GM23338 (cell line): ENCODE data around the gene MOB3C. TPM values are rescaled to one million over a fixed set of nuclear protein-coding genes. Genes with fewer than 3 reads are reported as not detected.

ENCODE experiments used
- ATAC-seq: fragments of 200-7000 bp; cut with Tn5 transposase; 3 replicates; pipeline ENCODE4 v1.9.1; 2020
- DNase-seq: peaks from one replicate; pipeline ENCODE4 v3.0.0-alpha.2; 2015; ENCODE audit warnings: low spot score
- H2AFZ ChIP-seq: fragments of 200-600 bp; sonication (generic); 2 replicates; pipeline ENCODE4 v1.8.0; 2016; ENCODE audit warnings: antibody characterized with exemption, mild to moderate bottlenecking, moderate library complexity
- H3F3A ChIP-seq: fragments of 200-600 bp; sonication (generic); replicated peaks from 2 replicates; pipeline ENCODE4 v1.8.0; 2017; ENCODE audit warnings: antibody characterized with exemption, mixed run types, low read depth
- H3K27ac ChIP-seq: fragments of 200-600 bp; sonication (generic); 2 replicates; pipeline ENCODE4 v1.6.1; 2016; ENCODE audit warnings: low read depth
- H3K27me3 ChIP-seq: fragments of 200-600 bp; sonication (generic); 2 replicates; pipeline ENCODE4 v1.8.0; 2016; ENCODE audit warnings: mild to moderate bottlenecking, mixed run types, moderate library complexity; ENCODE audit not compliant: insufficient read depth
- H3K36me3 ChIP-seq: fragments of 200-600 bp; sonication (generic); 2 replicates; pipeline ENCODE4 v1.8.0; 2016; ENCODE audit warnings: mild to moderate bottlenecking; ENCODE audit not compliant: insufficient read depth
- H3K4me1 ChIP-seq: fragments of 200-600 bp; sonication (generic); 2 replicates; pipeline ENCODE4 v1.8.0; 2016; ENCODE audit warnings: mild to moderate bottlenecking, moderate library complexity; ENCODE audit not compliant: insufficient read depth
- H3K4me2 ChIP-seq: fragments of 200-600 bp; sonication (generic); 2 replicates; pipeline ENCODE4 v1.7.1; 2017; ENCODE audit warnings: mixed run types
- H3K4me3 ChIP-seq: fragments of 200-600 bp; sonication (generic); 2 replicates; pipeline ENCODE4 v1.6.1; 2016; ENCODE audit warnings: mixed run types
- H3K79me2 ChIP-seq: fragments of 200-600 bp; sonication (generic); replicated peaks from 2 replicates; pipeline ENCODE4 v1.8.0; 2017; ENCODE audit warnings: mild to moderate bottlenecking; ENCODE audit not compliant: insufficient read depth
- H3K9me2 ChIP-seq: fragments of 200-600 bp; sonication (generic); 2 replicates; pipeline ENCODE4 v1.8.0; 2017; ENCODE audit not compliant: insufficient read depth
- H4K20me1 ChIP-seq: fragments of 200-600 bp; sonication (generic); replicated peaks from 2 replicates; pipeline ENCODE4 v1.8.0; 2017; ENCODE audit warnings: mild to moderate bottlenecking; ENCODE audit not compliant: insufficient read depth
- H3K27ac Mint-ChIP-seq: 2 replicates; pipeline ENCODE4 v1.8.0; 2020; ENCODE audit warnings: inconsistent platforms, mild to moderate bottlenecking, moderate library complexity, mixed read lengths
- H3K27me3 Mint-ChIP-seq: 3 replicates; pipeline ENCODE4 v1.8.0; 2022; ENCODE audit warnings: low read depth, mild to moderate bottlenecking, moderate library complexity, mixed read lengths, inconsistent platforms; ENCODE audit not compliant: insufficient read depth, poor library complexity
- H3K36me3 Mint-ChIP-seq: 3 replicates; pipeline ENCODE4 v1.8.0; 2021; ENCODE audit warnings: low read depth, mild to moderate bottlenecking, inconsistent platforms, moderate library complexity, mixed read lengths
- H3K4me1 Mint-ChIP-seq: 3 replicates; pipeline ENCODE4 v1.8.0; 2020; ENCODE audit warnings: mild to moderate bottlenecking, inconsistent platforms, mixed read lengths
- H3K4me3 Mint-ChIP-seq: 3 replicates; pipeline ENCODE4 v1.8.0; 2021; ENCODE audit warnings: moderate library complexity, mild to moderate bottlenecking, inconsistent platforms, mixed read lengths
- H3K9me3 Mint-ChIP-seq: 3 replicates; pipeline ENCODE4 v1.8.0; 2020; ENCODE audit warnings: moderate library complexity, mild to moderate bottlenecking, inconsistent platforms, mixed read lengths
- CREB1 ChIP-seq: fragments of 250-450 bp; sonication (Bioruptor Pico); IDR thresholded peaks from 2 replicates; pipeline ENCODE4 v1.5.0; 2020; ENCODE audit warnings: low read depth, mild to moderate bottlenecking, moderate library complexity
- EZH2 ChIP-seq: fragments of 200-600 bp; sonication (generic); IDR thresholded peaks from one replicate; pipeline ENCODE4 v1.8.0; 2017; ENCODE audit warnings: antibody characterized with exemption, mild to moderate bottlenecking, low read depth; ENCODE audit not compliant: unreplicated experiment
- EZH2phosphoT487 ChIP-seq: fragments of 200-600 bp; sonication (generic); IDR thresholded peaks from one replicate; pipeline ENCODE4 v1.8.1; 2018; ENCODE audit warnings: antibody characterized with exemption; ENCODE audit not compliant: unreplicated experiment
- JUNB ChIP-seq: IDR thresholded peaks from one replicate; pipeline ENCODE4 v1.6.1; 2016; ENCODE audit warnings: antibody characterized with exemption; ENCODE audit not compliant: unreplicated experiment
- NANOG ChIP-seq: IDR thresholded peaks from 2 replicates; pipeline ENCODE4 v1.6.1; 2016; ENCODE audit warnings: antibody characterized with exemption, borderline replicate concordance
- STAT1 ChIP-seq: IDR thresholded peaks from one replicate; pipeline ENCODE4 v1.6.1; 2016; ENCODE audit warnings: antibody characterized with exemption; ENCODE audit not compliant: unreplicated experiment
- ZNF114 ChIP-seq: fragments of 250-450 bp; sonication (Bioruptor Pico); IDR thresholded peaks from 2 replicates; pipeline ENCODE4 v1.5.0; 2020; ENCODE audit warnings: mild to moderate bottlenecking, moderate library complexity
- ZNF331 ChIP-seq: fragments of 250-450 bp; sonication (Bioruptor Pico); IDR thresholded peaks from 2 replicates; pipeline ENCODE4 v1.5.0; 2020; ENCODE audit warnings: low read depth, mild to moderate bottlenecking, moderate library complexity
- polyA plus RNA-seq: library from polyadenylated mRNA; unstranded; fragments of >200 nt; fragmentation: Nextera tagmentation; extraction: Ambion mirVana; gene quantifications from 2 replicates; pipeline ENCODE4 v1.2.1, GENCODE V29; 2016
- total RNA-seq: library from RNA; depleted of rRNA; stranded (reverse); fragments of >200 nt; shearing (Covaris generic); gene quantifications from 2 replicates; pipeline ENCODE4 v1.2.3, GENCODE V29; 2014
- TF ChIP-seq, protein P1 (sequence below): IDR thresholded peaks from 2 replicates; pipeline ENCODE4 v1.6.1; 2016; ENCODE audit warnings: antibody characterized with exemption
- TF ChIP-seq, protein P2 (sequence below), 2 experiments: fragments of 200-600 bp in 1 of 2; sonication (generic) in 1 of 2; conservative IDR thresholded peaks; 2 replicates each; pipeline versions ENCODE4 v1.5.1 to v1.6.1; 2016 to 2017; ENCODE audit warnings: antibody characterized with exemption in 2 of 2, low read depth in 2 of 2, mild to moderate bottlenecking in 2 of 2, moderate library complexity in 1 of 2
- TF ChIP-seq, protein P3 (sequence below): IDR thresholded peaks from one replicate; pipeline ENCODE4 v1.6.1; 2018; ENCODE audit warnings: antibody characterized with exemption; ENCODE audit not compliant: unreplicated experiment
- TF ChIP-seq, protein P4 (sequence below): fragments of 250-450 bp; sonication (Bioruptor Pico); IDR thresholded peaks from 2 replicates; pipeline ENCODE4 v1.5.0; 2020; ENCODE audit warnings: mild to moderate bottlenecking, moderate library complexity

The MOB3C gene
- total and polyA plus RNA-seq, 2 experiments from 2014 or later = 1.1 to 6.2 TPM

DNA sequence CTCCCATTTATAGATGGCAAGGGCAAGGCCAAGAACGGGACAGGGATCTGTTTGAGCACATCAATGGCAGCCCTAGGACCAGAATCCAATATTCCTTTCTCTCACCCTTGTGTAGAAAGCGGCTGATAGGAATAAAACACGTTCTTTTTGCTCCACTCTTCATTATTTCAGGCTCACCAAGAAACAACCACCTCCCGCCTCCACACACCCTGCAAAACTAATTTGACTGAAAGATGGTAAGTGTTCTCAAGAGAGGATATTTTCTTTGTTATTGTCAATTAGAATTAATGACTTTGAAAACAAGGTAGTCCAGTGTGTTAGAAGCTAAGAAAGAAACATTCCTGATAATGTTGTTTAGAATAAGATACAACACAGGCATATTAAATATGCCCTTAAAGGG lies 53.3 kb downstream of the MOB3C start:
- no peaks in the 10 kb centered on the region for H3K9me3 Mint-ChIP-seq
- no peak overlapping the region for H3K4me3 Mint-ChIP-seq
- Histone ChIP-seq H3K27ac (no peak overlapping the region), H4K20me1 (no peaks in the 10 kb centered on the region), H3K27me3 (no peaks in the 10 kb centered on the region), H3K4me1 (no peaks in the 10 kb centered on the region), H3F3A (no peaks in the 10 kb centered on the region), H3K9me2 (no peaks in the 10 kb centered on the region), H3K4me3 (no peak overlapping the region), H3K4me2 (no peak overlapping the region), H3K36me3 (no peaks in the 10 kb centered on the region), H3K79me2 (no peaks in the 10 kb centered on the region), H2AFZ (no peak overlapping the region)
- no peaks in the 10 kb centered on the region; the same call in 2 of the 3 replicates for H3K36me3 Mint-ChIP-seq
- peaks cover 5% of the 10 kb centered on the region for H3K4me1 Mint-ChIP-seq
- TF ChIP-seq, protein P1, sequence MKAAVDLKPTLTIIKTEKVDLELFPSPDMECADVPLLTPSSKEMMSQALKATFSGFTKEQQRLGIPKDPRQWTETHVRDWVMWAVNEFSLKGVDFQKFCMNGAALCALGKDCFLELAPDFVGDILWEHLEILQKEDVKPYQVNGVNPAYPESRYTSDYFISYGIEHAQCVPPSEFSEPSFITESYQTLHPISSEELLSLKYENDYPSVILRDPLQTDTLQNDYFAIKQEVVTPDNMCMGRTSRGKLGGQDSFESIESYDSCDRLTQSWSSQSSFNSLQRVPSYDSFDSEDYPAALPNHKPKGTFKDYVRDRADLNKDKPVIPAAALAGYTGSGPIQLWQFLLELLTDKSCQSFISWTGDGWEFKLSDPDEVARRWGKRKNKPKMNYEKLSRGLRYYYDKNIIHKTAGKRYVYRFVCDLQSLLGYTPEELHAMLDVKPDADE = no peak
- TF ChIP-seq ZNF331 (CRISPR knock-in tag) (no peak), STAT1 (no peak), JUNB (no peak), EZH2phosphoT487 (no peak), ZNF114 (no peak), CREB1 (CRISPR knock-in tag) (no peak), EZH2 (no peak), NANOG (no peak)
- TF ChIP-seq, protein P2, sequence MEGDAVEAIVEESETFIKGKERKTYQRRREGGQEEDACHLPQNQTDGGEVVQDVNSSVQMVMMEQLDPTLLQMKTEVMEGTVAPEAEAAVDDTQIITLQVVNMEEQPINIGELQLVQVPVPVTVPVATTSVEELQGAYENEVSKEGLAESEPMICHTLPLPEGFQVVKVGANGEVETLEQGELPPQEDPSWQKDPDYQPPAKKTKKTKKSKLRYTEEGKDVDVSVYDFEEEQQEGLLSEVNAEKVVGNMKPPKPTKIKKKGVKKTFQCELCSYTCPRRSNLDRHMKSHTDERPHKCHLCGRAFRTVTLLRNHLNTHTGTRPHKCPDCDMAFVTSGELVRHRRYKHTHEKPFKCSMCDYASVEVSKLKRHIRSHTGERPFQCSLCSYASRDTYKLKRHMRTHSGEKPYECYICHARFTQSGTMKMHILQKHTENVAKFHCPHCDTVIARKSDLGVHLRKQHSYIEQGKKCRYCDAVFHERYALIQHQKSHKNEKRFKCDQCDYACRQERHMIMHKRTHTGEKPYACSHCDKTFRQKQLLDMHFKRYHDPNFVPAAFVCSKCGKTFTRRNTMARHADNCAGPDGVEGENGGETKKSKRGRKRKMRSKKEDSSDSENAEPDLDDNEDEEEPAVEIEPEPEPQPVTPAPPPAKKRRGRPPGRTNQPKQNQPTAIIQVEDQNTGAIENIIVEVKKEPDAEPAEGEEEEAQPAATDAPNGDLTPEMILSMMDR (conservative IDR thresholded peaks at IDR 0.05; ENCODE audit: low read depth in 2 of 2) = no peak
- TF ChIP-seq, protein P3, sequence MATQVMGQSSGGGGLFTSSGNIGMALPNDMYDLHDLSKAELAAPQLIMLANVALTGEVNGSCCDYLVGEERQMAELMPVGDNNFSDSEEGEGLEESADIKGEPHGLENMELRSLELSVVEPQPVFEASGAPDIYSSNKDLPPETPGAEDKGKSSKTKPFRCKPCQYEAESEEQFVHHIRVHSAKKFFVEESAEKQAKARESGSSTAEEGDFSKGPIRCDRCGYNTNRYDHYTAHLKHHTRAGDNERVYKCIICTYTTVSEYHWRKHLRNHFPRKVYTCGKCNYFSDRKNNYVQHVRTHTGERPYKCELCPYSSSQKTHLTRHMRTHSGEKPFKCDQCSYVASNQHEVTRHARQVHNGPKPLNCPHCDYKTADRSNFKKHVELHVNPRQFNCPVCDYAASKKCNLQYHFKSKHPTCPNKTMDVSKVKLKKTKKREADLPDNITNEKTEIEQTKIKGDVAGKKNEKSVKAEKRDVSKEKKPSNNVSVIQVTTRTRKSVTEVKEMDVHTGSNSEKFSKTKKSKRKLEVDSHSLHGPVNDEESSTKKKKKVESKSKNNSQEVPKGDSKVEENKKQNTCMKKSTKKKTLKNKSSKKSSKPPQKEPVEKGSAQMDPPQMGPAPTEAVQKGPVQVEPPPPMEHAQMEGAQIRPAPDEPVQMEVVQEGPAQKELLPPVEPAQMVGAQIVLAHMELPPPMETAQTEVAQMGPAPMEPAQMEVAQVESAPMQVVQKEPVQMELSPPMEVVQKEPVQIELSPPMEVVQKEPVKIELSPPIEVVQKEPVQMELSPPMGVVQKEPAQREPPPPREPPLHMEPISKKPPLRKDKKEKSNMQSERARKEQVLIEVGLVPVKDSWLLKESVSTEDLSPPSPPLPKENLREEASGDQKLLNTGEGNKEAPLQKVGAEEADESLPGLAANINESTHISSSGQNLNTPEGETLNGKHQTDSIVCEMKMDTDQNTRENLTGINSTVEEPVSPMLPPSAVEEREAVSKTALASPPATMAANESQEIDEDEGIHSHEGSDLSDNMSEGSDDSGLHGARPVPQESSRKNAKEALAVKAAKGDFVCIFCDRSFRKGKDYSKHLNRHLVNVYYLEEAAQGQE = no peak
- TF ChIP-seq, protein P4, sequence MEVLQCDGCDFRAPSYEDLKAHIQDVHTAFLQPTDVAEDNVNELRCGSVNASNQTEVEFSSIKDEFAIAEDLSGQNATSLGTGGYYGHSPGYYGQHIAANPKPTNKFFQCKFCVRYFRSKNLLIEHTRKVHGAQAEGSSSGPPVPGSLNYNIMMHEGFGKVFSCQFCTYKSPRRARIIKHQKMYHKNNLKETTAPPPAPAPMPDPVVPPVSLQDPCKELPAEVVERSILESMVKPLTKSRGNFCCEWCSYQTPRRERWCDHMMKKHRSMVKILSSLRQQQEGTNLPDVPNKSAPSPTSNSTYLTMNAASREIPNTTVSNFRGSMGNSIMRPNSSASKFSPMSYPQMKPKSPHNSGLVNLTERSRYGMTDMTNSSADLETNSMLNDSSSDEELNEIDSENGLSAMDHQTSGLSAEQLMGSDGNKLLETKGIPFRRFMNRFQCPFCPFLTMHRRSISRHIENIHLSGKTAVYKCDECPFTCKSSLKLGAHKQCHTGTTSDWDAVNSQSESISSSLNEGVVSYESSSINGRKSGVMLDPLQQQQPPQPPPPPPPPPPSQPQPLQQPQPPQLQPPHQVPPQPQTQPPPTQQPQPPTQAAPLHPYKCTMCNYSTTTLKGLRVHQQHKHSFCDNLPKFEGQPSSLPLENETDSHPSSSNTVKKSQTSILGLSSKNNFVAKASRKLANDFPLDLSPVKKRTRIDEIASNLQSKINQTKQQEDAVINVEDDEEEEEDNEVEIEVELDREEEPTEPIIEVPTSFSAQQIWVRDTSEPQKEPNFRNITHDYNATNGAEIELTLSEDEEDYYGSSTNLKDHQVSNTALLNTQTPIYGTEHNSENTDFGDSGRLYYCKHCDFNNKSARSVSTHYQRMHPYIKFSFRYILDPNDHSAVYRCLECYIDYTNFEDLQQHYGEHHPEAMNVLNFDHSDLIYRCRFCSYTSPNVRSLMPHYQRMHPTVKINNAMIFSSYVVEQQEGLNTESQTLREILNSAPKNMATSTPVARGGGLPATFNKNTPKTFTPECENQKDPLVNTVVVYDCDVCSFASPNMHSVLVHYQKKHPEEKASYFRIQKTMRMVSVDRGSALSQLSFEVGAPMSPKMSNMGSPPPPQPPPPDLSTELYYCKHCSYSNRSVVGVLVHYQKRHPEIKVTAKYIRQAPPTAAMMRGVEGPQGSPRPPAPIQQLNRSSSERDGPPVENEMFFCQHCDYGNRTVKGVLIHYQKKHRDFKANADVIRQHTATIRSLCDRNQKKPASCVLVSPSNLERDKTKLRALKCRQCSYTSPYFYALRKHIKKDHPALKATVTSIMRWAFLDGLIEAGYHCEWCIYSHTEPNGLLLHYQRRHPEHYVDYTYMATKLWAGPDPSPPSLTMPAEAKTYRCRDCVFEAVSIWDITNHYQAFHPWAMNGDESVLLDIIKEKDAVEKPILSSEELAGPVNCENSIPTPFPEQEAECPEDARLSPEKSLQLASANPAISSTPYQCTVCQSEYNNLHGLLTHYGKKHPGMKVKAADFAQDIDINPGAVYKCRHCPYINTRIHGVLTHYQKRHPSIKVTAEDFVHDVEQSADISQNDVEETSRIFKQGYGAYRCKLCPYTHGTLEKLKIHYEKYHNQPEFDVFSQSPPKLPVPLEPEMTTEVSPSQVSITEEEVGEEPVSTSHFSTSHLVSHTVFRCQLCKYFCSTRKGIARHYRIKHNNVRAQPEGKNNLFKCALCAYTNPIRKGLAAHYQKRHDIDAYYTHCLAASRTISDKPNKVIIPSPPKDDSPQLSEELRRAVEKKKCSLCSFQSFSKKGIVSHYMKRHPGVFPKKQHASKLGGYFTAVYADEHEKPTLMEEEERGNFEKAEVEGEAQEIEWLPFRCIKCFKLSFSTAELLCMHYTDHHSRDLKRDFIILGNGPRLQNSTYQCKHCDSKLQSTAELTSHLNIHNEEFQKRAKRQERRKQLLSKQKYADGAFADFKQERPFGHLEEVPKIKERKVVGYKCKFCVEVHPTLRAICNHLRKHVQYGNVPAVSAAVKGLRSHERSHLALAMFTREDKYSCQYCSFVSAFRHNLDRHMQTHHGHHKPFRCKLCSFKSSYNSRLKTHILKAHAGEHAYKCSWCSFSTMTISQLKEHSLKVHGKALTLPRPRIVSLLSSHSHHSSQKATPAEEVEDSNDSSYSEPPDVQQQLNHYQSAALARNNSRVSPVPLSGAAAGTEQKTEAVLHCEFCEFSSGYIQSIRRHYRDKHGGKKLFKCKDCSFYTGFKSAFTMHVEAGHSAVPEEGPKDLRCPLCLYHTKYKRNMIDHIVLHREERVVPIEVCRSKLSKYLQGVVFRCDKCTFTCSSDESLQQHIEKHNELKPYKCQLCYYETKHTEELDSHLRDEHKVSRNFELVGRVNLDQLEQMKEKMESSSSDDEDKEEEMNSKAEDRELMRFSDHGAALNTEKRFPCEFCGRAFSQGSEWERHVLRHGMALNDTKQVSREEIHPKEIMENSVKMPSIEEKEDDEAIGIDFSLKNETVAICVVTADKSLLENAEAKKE (CRISPR knock-in tag) = no peak
- ATAC-seq = no peak
- no peak for DNase-seq
- H3K27me3 Mint-ChIP-seq = peaks cover 7% of the 10 kb centered on the region
- no peak overlapping the region for H3K27ac Mint-ChIP-seq
